NCI-H1048 (cell line): ENCODE results near the gene ZNF516.

Experiments used
- DNase-seq: peaks from one replicate; lab custom pipeline; 2025; lab: John Stamatoyannopoulos, UW

ZNF516 gene

GRCh38 chr18:76339246-76339620 lies 155.8 kb downstream of the ZNF516 start:
- no peak for DNase-seq

- no peak for DNase-seq
These were observed 156.3 kb downstream of the ZNF516 start for GRCh38 chr18:76338619-76339245.

GRCh38 chr18:76338088-76338487 lies 157.0 kb downstream of the ZNF516 start:
- no peak for DNase-seq

GRCh38 chr18:76335859-76336640 lies 159.0 kb downstream of the ZNF516 start:
- no peak for DNase-seq

- DNase-seq, result no peak
These were observed 166.9 kb downstream of the ZNF516 start for GRCh38 chr18:76328140-76328539.

GRCh38 chr18:76323891-76324290 lies 171.2 kb downstream of the ZNF516 start:
- no peak for DNase-seq

GRCh38 chr18:76322686-76323085 lies 172.4 kb downstream of the ZNF516 start:
- no peak for DNase-seq

- DNase-seq, result no peak
These were observed 175.7 kb downstream of the ZNF516 start for GRCh38 chr18:76319366-76319765.

GRCh38 chr18:76318607-76319006 lies 176.4 kb downstream of the ZNF516 start:
- no peak for DNase-seq

GRCh38 chr18:76317136-76317535 lies 177.9 kb downstream of the ZNF516 start:
- DNase-seq, result no peak

GRCh38 chr18:76315722-76316230 lies 179.3 kb downstream of the ZNF516 start:
- DNase-seq, result no peak

GRCh38 chr18:76314496-76314895 lies 180.5 kb downstream of the ZNF516 start:
- no peak for DNase-seq

GRCh38 chr18:76314015-76314414 lies 181.0 kb downstream of the ZNF516 start:
- DNase-seq, result no peak
